OCI-M1 (cell line): Measurements from ENCODE around the gene CNTNAP2.

Experiments
- DNase-seq: peaks from one replicate; lab custom pipeline; 2025; lab: John Stamatoyannopoulos, UW

The CNTNAP2 gene

DNA sequence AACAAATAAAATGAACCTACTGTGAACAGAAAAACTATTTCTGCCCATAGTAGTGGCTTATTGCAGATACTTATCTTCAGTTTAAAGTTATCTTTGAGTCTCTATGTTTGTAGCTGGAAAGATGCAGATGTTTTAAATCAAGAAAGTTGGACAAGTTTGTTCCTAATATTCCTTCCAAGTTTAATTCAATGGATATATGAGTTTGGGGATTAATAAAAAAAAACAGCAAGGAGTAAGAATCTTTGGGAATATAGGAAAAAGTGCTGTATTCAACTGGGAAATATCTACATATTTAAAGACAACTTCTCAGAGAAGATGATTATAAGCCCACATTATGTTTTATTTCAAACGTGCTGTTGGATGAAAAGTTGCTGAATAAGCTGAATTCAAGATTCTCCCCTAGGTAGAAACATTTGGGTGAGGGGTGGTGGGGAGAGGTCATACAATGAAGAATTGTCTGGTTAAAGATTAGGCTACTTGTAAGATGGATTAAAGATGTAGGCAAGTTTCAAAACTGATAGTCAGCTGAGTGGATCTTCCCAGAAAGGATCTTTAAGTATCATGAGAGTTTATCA lies 1135.2 kb downstream of the CNTNAP2 start:
- no peak for DNase-seq

DNA sequence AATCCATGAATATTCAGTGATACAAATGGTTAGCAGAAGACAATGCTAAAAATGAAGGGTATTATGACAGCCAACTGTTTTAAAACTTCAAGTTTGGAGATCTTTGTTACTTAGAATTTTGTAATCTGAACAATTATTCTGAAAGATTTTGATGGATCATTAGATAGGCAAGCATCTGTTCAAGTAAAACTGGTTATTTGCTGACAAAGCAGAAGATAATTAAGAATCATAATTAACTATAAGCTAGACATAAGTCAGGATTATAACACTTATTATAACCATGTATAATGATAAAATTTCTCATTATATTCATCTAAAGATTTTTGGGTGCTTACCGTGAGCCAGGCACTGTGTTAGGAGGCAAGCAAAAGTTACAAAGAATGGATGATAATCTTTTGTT lies 1145.1 kb downstream of the CNTNAP2 start:
- DNase-seq = no peak

DNA sequence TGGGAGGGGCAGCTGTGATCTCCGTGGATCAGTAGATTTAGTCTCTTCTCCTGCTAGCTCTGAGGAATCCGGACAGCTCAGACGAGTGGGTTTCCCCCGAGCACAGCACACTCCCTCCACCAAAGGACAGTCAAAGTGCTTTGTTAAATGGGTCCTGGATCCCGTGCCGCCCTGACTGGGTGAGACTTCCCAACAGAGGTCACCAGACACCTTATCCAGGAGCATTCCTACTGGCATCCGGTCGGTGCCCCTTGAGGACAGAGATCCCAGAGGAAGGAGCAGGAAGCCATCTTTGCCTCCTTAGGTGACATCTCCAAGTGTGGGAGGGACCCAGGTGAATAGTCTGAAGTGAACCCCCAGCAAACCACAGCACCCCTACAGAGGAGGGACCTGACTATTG lies 1148.9 kb downstream of the CNTNAP2 start:
- no peak for DNase-seq

DNA sequence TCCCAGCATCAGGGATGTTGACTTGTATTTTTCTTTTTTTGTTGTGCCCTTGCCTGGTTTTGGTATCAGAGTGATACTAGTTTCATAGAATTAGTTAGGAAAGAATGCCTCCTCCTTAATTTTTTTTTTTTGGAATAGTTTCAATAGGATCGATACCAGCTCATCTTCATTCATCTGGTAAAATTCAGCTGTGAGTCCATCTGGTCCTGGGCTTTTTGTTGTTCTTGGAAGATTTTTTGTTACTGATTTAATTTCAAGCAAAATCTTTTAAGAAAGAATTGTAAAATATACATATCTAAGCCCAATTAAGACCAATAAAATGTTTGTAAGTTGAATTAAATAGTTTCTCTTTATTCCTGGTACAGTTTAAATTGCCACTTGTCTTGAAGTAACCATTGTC lies 1159.5 kb downstream of the CNTNAP2 start:
- DNase-seq = no peak

DNA sequence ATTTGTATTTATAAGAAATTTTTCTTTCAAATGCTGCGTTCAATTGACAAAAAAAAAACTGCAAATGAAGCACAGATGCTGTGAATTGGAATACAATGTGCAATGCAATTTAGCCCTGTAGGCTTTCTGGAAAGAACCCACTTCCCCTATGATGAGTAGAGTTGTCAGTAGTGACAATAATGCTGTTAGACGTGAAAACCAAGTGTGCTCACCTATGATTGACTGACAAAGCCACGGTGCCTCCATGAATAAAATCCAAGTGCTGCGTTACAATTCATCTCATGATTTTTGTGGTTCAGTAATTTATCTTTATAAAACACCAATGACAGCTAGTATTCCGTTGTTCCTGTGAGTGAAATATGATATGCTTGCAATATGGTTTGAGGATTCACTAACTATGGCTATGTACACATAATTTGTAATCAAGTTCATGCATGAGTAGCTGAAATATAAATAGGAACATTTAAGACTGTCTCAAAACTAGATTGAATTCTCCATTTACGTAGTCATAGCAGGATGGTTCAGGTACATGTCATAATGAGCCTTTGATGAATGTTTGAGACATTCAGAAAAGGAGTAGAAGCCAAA lies 1160.3 kb downstream of the CNTNAP2 start:
- no peak for DNase-seq

DNA sequence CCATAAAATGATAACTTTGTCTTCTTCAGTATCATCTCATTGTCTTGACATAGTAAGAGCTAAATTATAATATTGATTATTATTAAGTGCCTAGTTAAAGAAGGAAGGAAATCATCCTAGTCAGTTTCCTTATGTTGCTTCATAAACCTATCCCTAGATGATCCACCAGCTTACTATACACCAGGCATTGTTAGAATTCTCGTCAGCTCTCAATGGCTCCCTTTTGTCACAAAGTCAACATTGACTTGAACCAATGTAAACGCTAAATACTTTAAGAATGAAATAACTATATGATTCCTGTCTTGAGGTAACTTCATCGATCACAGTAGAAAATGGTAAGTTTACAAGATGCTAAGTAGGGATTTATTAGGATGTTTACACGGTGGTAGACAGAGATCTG lies 1162.9 kb downstream of the CNTNAP2 start:
- no peak for DNase-seq

DNA sequence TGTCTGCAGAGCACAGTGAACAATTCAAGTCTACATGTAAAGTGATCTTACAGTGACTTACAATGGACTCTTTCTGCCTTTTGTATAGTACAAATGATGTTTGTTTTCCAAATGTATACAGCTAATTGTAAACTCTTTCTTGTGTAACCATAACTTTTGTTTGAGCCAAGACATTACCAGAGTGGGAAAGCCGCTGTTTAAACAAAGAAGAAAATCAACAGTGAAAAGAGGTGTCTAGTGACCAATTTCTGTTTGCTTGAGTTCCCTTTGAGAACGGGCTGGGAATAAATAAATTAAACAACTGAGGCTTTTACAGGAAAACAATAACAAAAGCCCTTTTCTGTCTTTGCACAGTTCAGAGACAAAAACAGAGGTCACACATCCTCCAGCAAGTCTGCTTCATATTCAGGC lies 1163.4 kb downstream of the CNTNAP2 start:
- no peak for DNase-seq

DNA sequence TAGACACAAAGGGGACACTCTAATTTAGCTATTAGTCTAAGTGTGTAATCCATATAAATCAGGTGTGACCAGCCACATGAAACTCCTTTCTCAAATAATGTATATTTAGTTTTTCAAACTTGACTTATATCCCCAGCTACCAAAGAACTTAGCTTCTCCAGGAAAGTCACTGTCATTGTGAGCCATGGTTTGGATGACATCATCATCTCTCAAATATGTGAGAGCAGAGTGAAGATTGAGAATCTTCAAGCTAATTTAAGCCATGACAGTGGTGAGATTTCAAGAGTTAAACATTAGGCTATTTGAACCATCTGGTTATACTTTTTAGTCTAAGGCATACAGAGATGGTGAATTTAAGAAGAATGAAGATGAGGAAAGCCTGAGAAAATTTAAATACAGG lies 1165.6 kb downstream of the CNTNAP2 start:
- DNase-seq = no peak

DNA sequence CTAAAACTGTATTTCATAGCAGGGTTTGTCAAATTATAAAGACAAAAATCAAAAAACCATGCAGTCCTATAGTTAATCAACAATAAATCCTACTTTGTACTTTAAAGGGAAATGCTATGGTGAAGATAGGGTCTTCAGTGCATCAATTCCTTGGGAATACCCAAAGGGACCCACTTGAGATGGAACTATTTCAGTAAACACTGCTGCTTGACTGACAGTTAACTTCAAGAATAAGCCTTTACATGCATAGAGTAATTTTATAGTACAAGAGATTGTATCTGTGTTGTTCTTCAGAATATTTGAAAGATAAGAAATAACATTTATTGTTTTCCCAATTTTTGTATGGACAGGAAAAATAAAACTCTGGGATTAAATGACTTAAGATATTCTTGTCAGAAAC lies 1179.6 kb downstream of the CNTNAP2 start:
- no peak for DNase-seq

DNA sequence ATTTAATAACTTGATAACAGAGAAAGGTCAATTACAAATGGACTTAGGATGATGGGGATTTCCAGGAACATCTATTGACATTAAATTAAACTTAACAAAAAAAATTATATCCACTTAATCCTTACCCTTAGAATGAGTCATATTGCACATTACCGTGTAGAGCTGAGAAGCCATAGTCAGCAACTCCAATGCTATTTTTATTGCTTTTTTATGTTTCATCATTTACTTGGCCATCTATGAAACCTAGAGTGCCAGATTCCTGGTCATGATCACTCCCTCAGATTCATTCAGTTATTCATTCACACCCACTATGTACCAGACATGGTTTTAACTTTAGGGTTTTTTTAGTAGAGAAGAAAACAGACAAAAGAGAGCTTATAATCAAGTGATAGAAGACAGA lies 1180.4 kb downstream of the CNTNAP2 start:
- DNase-seq = no peak

DNA sequence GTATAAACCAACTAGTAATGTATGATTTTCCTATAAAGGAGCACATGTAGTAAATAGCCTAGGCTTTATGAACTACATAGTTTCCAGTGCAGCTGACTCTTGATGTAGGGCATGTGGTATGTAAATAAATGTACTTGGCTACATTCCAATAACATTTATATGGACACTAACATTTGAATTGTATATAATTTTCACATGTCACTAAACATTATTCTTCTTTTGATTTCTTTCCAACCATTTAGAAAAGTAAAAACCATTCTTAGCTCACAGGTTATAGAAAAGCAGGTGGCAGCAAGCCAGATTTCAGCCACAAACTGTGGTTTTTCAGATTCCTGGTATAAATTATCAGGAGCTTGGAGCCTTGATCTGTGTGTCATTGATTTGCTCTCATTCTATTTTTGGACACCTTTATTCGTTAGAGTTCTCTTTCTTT lies 1182.0 kb downstream of the CNTNAP2 start:
- DNase-seq = peak; percentile 83

DNA sequence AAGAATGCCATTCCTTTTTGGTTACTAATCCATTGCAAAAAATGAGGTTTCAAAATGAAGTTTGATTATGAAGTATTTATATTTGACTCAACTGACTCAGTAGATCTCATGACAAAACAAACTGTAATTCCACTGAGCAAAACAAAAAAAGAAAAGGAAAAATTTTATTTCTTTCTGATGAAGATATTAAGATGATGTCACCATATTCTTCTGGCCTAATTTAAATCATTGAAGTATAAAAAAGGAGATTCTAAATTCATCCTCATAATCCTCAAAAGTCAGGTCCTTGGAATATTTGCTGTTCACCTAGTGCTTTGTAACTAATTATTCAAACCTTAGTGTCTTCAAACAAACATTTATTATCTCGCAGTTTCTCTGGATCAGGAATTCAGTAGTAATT lies 1183.7 kb downstream of the CNTNAP2 start:
- no peak for DNase-seq

DNA sequence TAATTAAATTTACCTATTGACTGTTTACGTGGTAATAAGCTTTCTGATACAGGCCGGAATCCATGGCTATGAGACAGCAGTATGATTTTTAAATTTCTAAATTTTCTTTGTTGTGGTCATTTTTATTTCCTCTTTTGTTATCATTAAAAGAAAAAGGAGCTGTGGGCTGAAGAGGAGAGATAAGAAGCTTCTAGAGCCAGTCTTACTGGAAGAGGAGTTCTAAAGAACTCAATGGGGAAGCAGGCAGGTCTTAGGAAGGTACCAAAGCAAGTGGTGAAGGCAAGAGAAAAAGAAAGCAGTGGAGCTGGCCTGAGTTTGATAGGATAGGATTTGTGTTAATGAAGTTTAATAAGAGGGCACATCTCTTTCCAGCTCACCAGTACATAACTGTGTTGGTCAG lies 1187.8 kb downstream of the CNTNAP2 start:
- peak; percentile 91 for DNase-seq

DNA sequence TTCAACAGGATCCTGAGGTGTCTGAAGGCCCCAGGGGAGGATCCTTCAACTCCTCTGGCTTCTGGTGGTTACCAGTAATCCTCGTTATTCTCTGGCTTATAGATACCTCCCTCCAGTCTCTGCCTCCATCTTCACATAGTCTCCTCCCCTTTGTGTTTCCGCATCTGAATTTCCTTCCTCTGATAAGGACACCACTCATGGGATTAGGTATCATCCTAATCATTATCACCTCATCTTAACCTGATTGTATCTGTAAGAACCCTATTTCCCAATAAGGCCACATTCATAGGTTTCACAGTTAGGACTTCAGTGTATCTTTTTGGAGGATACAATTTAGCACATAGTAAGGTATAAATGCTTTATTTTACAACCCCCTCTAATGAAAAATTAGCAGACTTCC lies 1189.2 kb downstream of the CNTNAP2 start:
- no peak for DNase-seq

DNA sequence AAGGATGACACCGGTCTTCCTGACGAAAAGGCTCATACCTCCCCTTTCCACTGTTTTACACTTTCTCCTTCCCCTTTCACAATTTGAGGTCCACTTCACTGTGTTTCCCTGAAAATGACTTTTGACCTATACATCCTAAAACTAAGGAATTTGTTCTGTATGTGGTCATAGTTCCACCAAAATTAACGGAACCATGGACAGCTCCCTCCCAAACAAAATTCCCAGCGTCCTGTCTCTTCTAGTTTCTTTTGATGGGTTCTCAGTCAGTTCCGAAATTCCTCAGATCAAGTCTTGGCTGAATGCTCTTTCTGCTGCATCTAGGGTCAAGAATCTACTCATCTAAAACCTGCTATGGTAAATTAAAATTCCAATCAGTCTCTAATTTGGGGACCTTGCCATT lies 1191.9 kb downstream of the CNTNAP2 start:
- DNase-seq = no peak

DNA sequence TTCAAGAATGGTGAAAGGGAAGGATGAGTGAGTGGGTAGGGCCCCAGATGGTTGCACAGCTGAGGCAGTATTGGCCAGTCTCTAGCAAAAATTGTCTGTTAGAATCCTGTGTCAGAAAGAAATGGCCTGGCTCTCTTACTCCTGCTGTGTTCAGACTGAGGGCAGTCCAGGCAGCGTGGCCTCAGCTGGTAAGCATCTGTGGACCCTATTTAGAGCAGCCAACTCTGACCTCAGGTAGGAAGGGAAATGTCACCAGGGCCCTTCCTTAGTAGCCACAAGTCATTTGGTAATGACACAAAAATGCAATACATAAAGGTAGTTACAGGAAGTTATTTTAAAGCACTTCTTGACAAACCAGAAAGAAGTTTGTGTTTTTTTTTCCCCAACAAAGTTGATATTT lies 1194.7 kb downstream of the CNTNAP2 start:
- no peak for DNase-seq

DNA sequence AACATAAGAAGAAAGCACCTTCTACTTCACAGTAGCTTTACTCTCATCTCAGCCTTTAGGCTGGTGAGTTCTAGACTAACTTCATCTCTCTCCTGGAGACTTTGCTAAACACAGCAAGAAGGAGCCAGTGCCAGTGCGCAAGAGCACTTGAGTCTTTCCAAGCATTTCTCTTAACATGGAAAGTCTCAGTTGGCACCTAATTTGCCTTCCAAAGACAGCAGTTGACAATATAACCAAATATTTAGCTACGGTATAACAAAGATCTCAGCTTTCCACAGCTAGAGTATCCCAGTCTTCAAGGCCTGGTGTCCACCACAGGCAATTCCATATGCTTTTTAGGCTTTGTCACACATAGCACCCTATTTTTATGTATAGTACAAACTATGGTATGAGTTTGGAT lies 1204.9 kb downstream of the CNTNAP2 start:
- DNase-seq = no peak

DNA sequence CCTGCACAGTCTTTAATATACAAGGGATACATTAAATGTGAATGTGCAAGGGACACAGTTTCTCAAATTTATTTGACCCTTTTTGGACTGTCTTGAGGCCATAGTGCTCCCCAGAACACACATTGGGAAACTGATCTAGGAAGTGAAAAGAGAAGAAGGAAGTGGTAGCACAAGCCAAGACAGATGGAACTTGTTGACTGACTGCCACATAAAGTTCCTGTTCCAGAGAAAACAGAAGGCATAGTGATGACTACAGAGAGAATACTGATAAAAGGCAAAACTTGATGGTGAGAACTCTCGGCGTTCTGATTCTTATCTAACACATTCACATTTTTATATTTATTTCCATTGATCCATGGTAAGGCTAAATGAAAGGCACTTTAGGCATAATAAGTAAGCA lies 1216.4 kb downstream of the CNTNAP2 start:
- peak; percentile 50 for DNase-seq

DNA sequence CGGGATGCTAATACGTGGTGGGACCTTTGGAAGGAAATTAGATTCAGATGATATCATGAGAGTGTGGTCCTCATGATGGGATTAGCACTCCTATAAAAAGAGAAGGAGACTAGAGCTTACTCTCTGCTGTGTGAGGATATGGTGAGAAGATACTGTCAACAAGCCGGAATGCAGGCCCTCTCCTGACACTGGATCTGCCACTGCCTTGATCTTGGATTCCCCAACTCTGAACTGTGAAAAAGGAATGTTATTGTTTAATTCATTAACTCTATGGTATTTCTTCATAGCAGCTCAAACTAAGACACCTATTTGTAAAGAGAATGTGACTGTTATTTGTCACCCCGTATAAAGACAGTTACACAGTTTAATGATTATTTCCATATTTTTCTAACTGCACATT lies 1246.5 kb downstream of the CNTNAP2 start:
- DNase-seq = no peak

DNA sequence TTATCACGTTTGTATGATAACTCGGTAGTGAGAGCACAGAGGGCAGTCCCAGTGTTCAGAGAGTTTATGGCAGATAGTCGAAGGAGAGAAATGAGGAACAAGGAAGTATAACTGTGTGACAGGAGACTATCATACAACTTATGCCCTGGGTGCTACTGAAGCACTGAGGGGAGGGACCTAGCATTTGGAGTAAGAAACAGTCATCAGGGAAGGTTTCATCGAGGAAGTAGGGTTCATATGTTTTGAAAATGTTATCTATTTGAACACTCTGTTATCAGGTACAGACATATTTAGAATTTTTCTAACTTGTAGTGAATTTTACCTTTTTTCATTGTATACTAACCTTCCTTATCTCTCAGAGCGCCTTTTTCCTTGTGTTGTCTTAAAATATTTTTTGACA lies 1259.6 kb downstream of the CNTNAP2 start:
- peak; percentile 92 for DNase-seq

DNA sequence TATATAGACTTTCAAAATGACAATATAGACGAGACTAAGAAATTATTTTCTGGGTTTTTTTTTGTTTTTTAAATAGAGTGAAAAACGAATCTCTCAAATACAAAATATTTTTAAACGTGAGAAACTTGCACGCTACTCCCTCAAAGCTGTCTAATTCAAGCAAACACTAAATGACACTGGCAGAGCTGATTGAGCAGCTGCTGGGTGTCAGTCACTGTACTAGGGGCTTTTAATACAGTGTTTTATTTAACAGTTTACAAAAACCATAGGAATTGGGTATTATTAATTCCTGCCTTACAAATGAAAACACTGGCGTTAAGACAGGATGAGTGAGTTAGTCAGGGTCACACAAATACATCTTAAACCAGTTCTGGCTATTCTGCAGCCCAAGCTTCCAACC lies 1264.3 kb downstream of the CNTNAP2 start:
- DNase-seq = no peak

DNA sequence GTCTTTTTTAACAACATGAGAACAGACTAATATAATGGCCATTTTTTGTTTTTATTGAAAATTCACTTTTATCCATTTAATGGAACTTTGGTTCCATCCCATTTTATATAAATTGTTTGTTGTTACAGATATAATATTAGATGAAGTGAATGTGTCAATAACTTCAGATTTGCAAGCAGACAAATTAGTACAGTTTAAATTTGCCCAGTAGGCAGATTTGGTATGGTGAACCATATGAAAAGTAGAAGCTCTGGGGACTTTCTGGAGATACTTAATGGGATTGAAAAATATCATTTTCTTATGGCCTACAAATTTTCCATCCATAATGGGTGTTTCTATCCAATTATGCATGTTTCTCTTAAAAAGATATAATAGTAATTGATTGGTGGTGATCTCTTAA lies 1277.7 kb downstream of the CNTNAP2 start:
- no peak for DNase-seq

DNA sequence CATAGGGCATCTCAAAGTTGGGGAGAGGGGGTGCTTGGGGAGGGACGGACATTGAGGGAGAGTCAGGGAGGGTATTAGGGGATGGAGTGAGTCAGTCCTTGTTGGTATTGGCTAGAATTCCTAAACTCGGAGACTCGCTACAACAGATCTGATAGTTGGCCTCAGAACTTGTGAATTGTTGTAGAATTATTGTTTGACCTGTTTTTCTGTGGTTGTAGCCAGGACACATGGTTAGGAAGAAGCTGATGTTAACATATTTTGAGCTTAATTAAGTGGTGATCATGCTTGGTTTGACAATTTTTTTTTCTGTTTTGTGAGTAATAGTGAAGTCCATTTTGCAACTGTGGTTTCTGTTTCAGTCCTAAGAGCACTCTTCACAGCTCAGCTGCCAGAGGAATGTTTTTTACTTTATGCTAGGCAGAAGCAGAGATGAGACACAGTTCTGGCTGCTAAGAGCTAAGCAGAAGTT lies 1283.7 kb downstream of the CNTNAP2 start:
- no peak for DNase-seq

DNA sequence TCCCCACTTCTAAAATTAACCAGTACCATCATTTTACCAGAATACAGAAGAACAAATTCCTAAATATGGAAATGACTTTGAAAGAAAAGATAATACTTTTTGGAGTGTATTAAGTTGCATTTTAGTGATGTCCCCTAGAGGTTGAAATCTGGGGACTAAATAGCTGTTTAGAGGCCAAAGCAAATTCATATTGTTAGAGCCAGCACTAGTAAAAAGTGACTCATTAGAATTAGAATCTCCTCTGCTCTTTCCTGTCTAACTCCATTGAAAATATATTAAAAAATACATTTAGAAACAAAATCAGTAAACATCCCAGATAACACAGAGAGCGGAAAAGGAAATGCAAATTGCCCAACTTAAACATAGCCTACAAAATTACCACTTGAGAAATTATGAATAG lies 1284.3 kb downstream of the CNTNAP2 start:
- DNase-seq = no peak
